ENCODE measurements around the gene RNF217.
A peak's percentile ranks its signal among the peaks of the same experiment; 100 is the strongest.

The RNF217 gene

GRCh38 chr6:125111219-125111983 is 149.2 kb downstream of the RNF217 start:
- Histone ChIP-seq H3K27ac (no peak overlapping the region), H3K4me3 (no peak overlapping the region)
- TF ChIP-seq CTCF (IDR thresholded peaks at IDR 0.05) = no peak
- DNase-seq (ENCODE audit: low spot score) = no peak

- H3K4me3 ChIP-seq = no peak overlapping the region
- H3K27ac ChIP-seq = no peak overlapping the region
- no peak for TF ChIP-seq CTCF (IDR thresholded peaks at IDR 0.05)
- DNase-seq (ENCODE audit: low spot score) = no peak
Measured at GRCh38 chr6:125112934-125113333, 150.7 kb downstream of the RNF217 start.

GRCh38 chr6:125114248-125114858 is 152.1 kb downstream of the RNF217 start:
- TF ChIP-seq CTCF (IDR thresholded peaks at IDR 0.05) = peak; percentile 55
- H3K4me3 ChIP-seq = no peak overlapping the region
- no peak for DNase-seq (ENCODE audit: low spot score)
- H3K27ac ChIP-seq = no peak overlapping the region

GRCh38 chr6:125116170-125116569 is 153.9 kb downstream of the RNF217 start:
- TF ChIP-seq CTCF (IDR thresholded peaks at IDR 0.05) = no peak

GRCh38 chr6:125116710-125117109 is 154.5 kb downstream of the RNF217 start:
- TF ChIP-seq CTCF (IDR thresholded peaks at IDR 0.05) = no peak
- no peak overlapping the region for H3K4me3 ChIP-seq
- DNase-seq (ENCODE audit: low spot score) = no peak
- H3K27ac ChIP-seq = no peak overlapping the region

More at GRCh38 chr6:125116170-125116569, 153.9 kb downstream of the RNF217 start:
- Histone ChIP-seq H3K4me3 (no peak overlapping the region), H3K27ac (no peak overlapping the region)
- DNase-seq (ENCODE audit: low spot score) = no peak

- DNase-seq (ENCODE audit: low spot score) = no peak
- H3K27ac ChIP-seq = no peak overlapping the region
- no peak for TF ChIP-seq CTCF (IDR thresholded peaks at IDR 0.05)
- no peak overlapping the region for H3K4me3 ChIP-seq
Measured at GRCh38 chr6:125117818-125118217, 155.6 kb downstream of the RNF217 start.
